ENCODE measurements around the gene WDR5.

DNA sequence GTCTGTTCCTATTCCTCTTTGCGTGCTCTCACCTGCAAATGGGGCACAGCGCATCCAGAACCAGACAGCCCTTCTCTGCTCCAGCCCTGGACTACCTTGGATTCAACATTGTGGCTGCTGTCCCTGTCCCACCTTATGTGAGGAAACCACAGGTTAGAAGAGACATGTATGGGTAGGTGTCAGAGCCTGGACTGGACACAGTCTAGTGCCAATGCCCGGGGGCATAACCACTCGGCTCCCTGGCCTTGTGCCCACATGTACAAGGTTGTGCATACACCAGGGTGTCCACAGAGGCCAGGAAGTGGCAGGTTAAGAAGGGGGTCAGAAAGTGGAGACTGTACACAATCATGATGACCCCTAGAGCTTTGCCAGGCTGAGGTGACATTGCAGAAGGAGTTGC lies 45.9 kb upstream of the WDR5 start:
- TF ChIP-seq POLR2A (IDR thresholded peaks at IDR 0.05; ENCODE audit: low read depth, low read length) (no peak), POLR2AphosphoS5 (IDR thresholded peaks at IDR 0.05; ENCODE audit: low read depth, low read length) (no peak), POU2F2 (IDR thresholded peaks at IDR 0.05; ENCODE audit: low read depth, low read length) (no peak), TAF1 (IDR thresholded peaks at IDR 0.05; ENCODE audit: low read depth, low read length) (no peak), SPI1 (IDR thresholded peaks at IDR 0.05; ENCODE audit: low read depth, low read length) (no peak)

All from GM12891 (cell line).